Fibroblast of villous mesenchyme (primary cell): ENCODE measurements around the gene RTKN2. TPM values are rescaled to one million over a fixed set of nuclear protein-coding genes. Genes with fewer than 3 reads are reported as not detected.

ENCODE experiments used
- DNase-seq: peaks from one replicate; pipeline ENCODE4 v3.0.0-alpha.2; 2010; ENCODE audit warnings: low read depth
- H3K4me3 ChIP-seq: 2 replicates; pipeline ENCODE4 v1.5.1; 2011; ENCODE audit warnings: low read depth, mild to moderate bottlenecking, low read length
- CTCF ChIP-seq: IDR thresholded peaks from 2 replicates; pipeline ENCODE4 v1.5.1; 2012; ENCODE audit warnings: low read depth, mild to moderate bottlenecking, low read length; ENCODE audit not compliant: insufficient read depth
- total RNA-seq: library from RNA; depleted of rRNA; stranded (reverse); fragments of >200 nt; gene quantifications from 2 replicates; pipeline ENCODE4 v1.2.3, GENCODE V29; 2012

Gene RTKN2
- total RNA-seq, 1 donor: 15.1 TPM

- TF ChIP-seq CTCF: no peak
- no peak overlapping the region for H3K4me3 ChIP-seq
- DNase-seq: no peak
Measured at GRCh38 chr10:62277971-62278370, 9.3 kb upstream of the RTKN2 start.

- no peak for TF ChIP-seq CTCF
- DNase-seq: no peak
- no peak overlapping the region for H3K4me3 ChIP-seq
Measured at GRCh38 chr10:62270020-62270419, 1.4 kb upstream of the RTKN2 start.

GRCh38 chr10:62268027-62268398 is 631 bp downstream of the RTKN2 start:
- peak overlapping the region; percentile 79 for H3K4me3 ChIP-seq
- no peak for DNase-seq
- TF ChIP-seq CTCF: no peak

GRCh38 chr10:62266611-62267010 is 2.0 kb downstream of the RTKN2 start:
- DNase-seq: peak; percentile 34
- no peak overlapping the region for H3K4me3 ChIP-seq
- TF ChIP-seq CTCF: no peak

GRCh38 chr10:62266147-62266546 is 2.5 kb downstream of the RTKN2 start:
- TF ChIP-seq CTCF: no peak
- DNase-seq: no peak
- no peak overlapping the region for H3K4me3 ChIP-seq

- H3K4me3 ChIP-seq: no peak overlapping the region
- DNase-seq: peak; percentile 90
- TF ChIP-seq CTCF: peak; percentile 75
Measured at GRCh38 chr10:62264702-62265436, 3.8 kb downstream of the RTKN2 start.

GRCh38 chr10:62264126-62264525 is 4.5 kb downstream of the RTKN2 start:
- no peak for DNase-seq
- no peak for TF ChIP-seq CTCF
- H3K4me3 ChIP-seq: no peak overlapping the region
